NB4 (cell line): Measurements from ENCODE around the gene FUOM.
A peak's percentile ranks its signal among the peaks of the same experiment; 100 is the strongest.

Source experiments
- POLR2A ChIP-seq: IDR thresholded peaks from 2 replicates; pipeline ENCODE4 v1.6.1; 2011; ENCODE audit warnings: mild to moderate bottlenecking; ENCODE audit not compliant: insufficient read length; ENCODE audit errors: extremely low read depth
- TF ChIP-seq, protein P1 (sequence below): IDR thresholded peaks from one replicate; pipeline ENCODE4 v1.5.1; 2012; ENCODE audit warnings: low read depth, low read length
- TF ChIP-seq, protein P2 (sequence below): IDR thresholded peaks from 2 replicates; pipeline ENCODE4 v1.6.1; 2011; ENCODE audit warnings: low read depth, low read length

DNA sequence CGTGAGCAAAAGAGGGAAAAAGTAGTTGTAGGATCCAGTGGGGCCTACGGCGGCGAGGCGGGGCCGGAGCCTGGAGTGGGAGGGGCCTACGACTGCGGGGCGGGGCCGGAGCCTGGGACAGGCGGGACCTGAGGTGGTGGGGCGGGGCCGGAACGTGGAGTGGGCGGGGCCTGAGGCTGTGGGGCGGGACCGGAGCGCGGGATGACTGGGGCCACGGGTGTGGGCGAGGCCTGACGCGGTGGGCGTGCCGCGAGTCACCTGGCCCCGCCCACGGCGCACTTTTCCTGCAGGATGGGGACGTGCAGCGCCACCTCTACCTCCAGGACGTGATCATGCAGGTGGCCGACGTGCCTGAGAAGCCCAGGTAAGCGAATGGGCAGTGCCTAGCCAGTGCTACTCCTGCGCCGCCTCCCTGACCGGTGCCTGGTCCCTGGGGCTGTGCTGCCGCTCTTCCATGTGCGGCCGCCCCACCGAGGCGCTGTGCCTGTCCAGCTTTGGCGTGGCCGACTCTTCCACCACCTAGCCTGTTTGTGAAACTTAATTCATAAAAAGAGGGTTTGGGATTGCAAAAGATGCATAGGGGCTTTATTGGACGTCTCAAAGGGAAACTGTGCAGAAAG lies 48.6 kb downstream of the FUOM start:
- TF ChIP-seq POLR2A: no peak
- TF ChIP-seq, protein P1, sequence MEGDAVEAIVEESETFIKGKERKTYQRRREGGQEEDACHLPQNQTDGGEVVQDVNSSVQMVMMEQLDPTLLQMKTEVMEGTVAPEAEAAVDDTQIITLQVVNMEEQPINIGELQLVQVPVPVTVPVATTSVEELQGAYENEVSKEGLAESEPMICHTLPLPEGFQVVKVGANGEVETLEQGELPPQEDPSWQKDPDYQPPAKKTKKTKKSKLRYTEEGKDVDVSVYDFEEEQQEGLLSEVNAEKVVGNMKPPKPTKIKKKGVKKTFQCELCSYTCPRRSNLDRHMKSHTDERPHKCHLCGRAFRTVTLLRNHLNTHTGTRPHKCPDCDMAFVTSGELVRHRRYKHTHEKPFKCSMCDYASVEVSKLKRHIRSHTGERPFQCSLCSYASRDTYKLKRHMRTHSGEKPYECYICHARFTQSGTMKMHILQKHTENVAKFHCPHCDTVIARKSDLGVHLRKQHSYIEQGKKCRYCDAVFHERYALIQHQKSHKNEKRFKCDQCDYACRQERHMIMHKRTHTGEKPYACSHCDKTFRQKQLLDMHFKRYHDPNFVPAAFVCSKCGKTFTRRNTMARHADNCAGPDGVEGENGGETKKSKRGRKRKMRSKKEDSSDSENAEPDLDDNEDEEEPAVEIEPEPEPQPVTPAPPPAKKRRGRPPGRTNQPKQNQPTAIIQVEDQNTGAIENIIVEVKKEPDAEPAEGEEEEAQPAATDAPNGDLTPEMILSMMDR: no peak
- TF ChIP-seq, protein P2, sequence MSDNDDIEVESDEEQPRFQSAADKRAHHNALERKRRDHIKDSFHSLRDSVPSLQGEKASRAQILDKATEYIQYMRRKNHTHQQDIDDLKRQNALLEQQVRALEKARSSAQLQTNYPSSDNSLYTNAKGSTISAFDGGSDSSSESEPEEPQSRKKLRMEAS: peak; percentile 41
